Effector CD8-positive, alpha-beta T cell (primary cell): ENCODE data around the gene HHIPL1.

Experiments
- DNase-seq: peaks from one replicate; lab custom pipeline; 2025; lab: John Stamatoyannopoulos, UW

Gene HHIPL1

GRCh38 chr14:99675382-99675835 is 30.5 kb downstream of the HHIPL1 start:
- no peak for DNase-seq

- DNase-seq, result no peak
Observed at GRCh38 chr14:99675951-99676350, 31.0 kb downstream of the HHIPL1 start.

- no peak for DNase-seq
Observed at GRCh38 chr14:99676657-99677056, 31.7 kb downstream of the HHIPL1 start.

GRCh38 chr14:99677231-99678140 is 32.6 kb downstream of the HHIPL1 start:
- no peak for DNase-seq

- DNase-seq, result no peak
Observed at GRCh38 chr14:99678198-99678597, 33.3 kb downstream of the HHIPL1 start.

GRCh38 chr14:99679111-99679510 is 34.2 kb downstream of the HHIPL1 start:
- DNase-seq, result no peak

- no peak for DNase-seq
Observed at GRCh38 chr14:99679543-99679942, 34.6 kb downstream of the HHIPL1 start.

- no peak for DNase-seq
Observed at GRCh38 chr14:99679996-99680395, 35.1 kb downstream of the HHIPL1 start.

GRCh38 chr14:99681101-99681831 is 36.3 kb downstream of the HHIPL1 start:
- DNase-seq, result no peak

- DNase-seq, result no peak
Observed at GRCh38 chr14:99681832-99682148, 36.9 kb downstream of the HHIPL1 start.

- peak; percentile 69 for DNase-seq
Observed at GRCh38 chr14:99682809-99683618, 38.1 kb downstream of the HHIPL1 start.

GRCh38 chr14:99683619-99684409 is 38.9 kb downstream of the HHIPL1 start, which contains the start of gene CYP46A1:
CYP46A1 (plus strand) TSS chr14:99684298; CDS start chr14:99684418, 120 bp downstream.
- peak; percentile 97 for DNase-seq

- peak; percentile 53 for DNase-seq
Observed at GRCh38 chr14:99684410-99684934, 39.5 kb downstream of the HHIPL1 start.

- no peak for DNase-seq
Observed at GRCh38 chr14:99685151-99685591, 40.2 kb downstream of the HHIPL1 start.

- no peak for DNase-seq
Observed at GRCh38 chr14:99685596-99685995, 40.7 kb downstream of the HHIPL1 start.

- DNase-seq, result no peak
Observed at GRCh38 chr14:99686557-99687283, 41.8 kb downstream of the HHIPL1 start.

- DNase-seq, result no peak
Observed at GRCh38 chr14:99687284-99688209, 42.6 kb downstream of the HHIPL1 start.

- DNase-seq, result no peak
Observed at GRCh38 chr14:99688210-99688581, 43.3 kb downstream of the HHIPL1 start.

- no peak for DNase-seq
Observed at GRCh38 chr14:99688629-99689028, 43.7 kb downstream of the HHIPL1 start.
